Smooth muscle cell (in vitro differentiated cells): ENCODE measurements around the gene GPC5. TPM values are rescaled to one million over a fixed set of nuclear protein-coding genes. Genes with fewer than 3 reads are reported as not detected.

Experiments used
- DNase-seq: peaks from one replicate; lab custom pipeline; 2025; ENCODE audit not compliant: unreplicated experiment; lab: John Stamatoyannopoulos, UW
- H2AFZ ChIP-seq: fragments of 200-600 bp; sonication (generic); 2 replicates; pipeline ENCODE4 v1.6.0; 2016; ENCODE audit warnings: antibody characterized with exemption, low read depth, mild to moderate bottlenecking
- H3F3A ChIP-seq: fragments of 200-600 bp; sonication (generic); 2 replicates; pipeline ENCODE4 v1.6.0; 2017; ENCODE audit warnings: antibody characterized with exemption, low read depth
- H3K27ac ChIP-seq: fragments of 200-600 bp; sonication (generic); 2 replicates; pipeline ENCODE4 v1.5.1; 2016; ENCODE audit warnings: low read depth, mild to moderate bottlenecking
- H3K27me3 ChIP-seq: fragments of 200-600 bp; sonication (generic); 2 replicates; pipeline ENCODE4 v1.6.1; 2016; ENCODE audit warnings: low read depth, mild to moderate bottlenecking
- H3K36me3 ChIP-seq: fragments of 200-600 bp; sonication (generic); 2 replicates; pipeline ENCODE4 v1.5.1; 2016; ENCODE audit warnings: low read depth
- H3K4me1 ChIP-seq: fragments of 200-600 bp; sonication (generic); 2 replicates; pipeline ENCODE4 v1.5.1; 2016; ENCODE audit warnings: low read depth
- H3K4me2 ChIP-seq: fragments of 200-600 bp; sonication (generic); 2 replicates; pipeline ENCODE4 v1.6.0; 2016; ENCODE audit warnings: mild to moderate bottlenecking
- H3K4me3 ChIP-seq: fragments of 200-600 bp; sonication (generic); 2 replicates; pipeline ENCODE4 v1.5.1; 2016; ENCODE audit warnings: mild to moderate bottlenecking
- H3K79me2 ChIP-seq: fragments of 200-600 bp; sonication (generic); 2 replicates; pipeline ENCODE4 v1.6.0; 2016; ENCODE audit warnings: low read depth, mild to moderate bottlenecking
- H3K9ac ChIP-seq: fragments of 200-600 bp; sonication (generic); 2 replicates; pipeline ENCODE4 v1.6.0; 2016; ENCODE audit warnings: low read depth
- H3K9me3 ChIP-seq: fragments of 200-600 bp; sonication (generic); replicated peaks from 2 replicates; pipeline ENCODE4 v1.5.1; 2016; ENCODE audit warnings: low read depth
- H4K20me1 ChIP-seq: fragments of 200-600 bp; sonication (generic); 2 replicates; pipeline ENCODE4 v1.6.0; 2016; ENCODE audit warnings: low read depth
- CTCF ChIP-seq: fragments of 200-600 bp; sonication (generic); IDR thresholded peaks from 2 replicates; pipeline ENCODE4 v1.5.1; 2017; ENCODE audit warnings: borderline replicate concordance, mild to moderate bottlenecking, antibody characterized with exemption; ENCODE audit not compliant: insufficient read depth, poor library complexity, severe bottlenecking
- WGBS: methylation state at CpG from one replicate; pipeline ENCODE4 v1.1.7; 2016; ENCODE audit warnings: low lambda C conversion rate; 5-methylcytosine and 5-hydroxymethylcytosine counted together
- polyA plus RNA-seq: library from polyadenylated mRNA; unstranded; fragments of >200 nt; fragmentation: Nextera tagmentation; extraction: Ambion mirVana; gene quantifications from 2 replicates; pipeline ENCODE4 v1.2.1, GENCODE V29; 2016
- total RNA-seq: library from RNA; depleted of rRNA; stranded (reverse); fragments of >200 nt; gene quantifications from 2 replicates; pipeline ENCODE4 v1.2.3, GENCODE V29; 2014

GPC5 gene
- total and polyA plus RNA-seq, 2 experiments from 2014 or later = 0.99 to 1.0 TPM

GRCh38 chr13:92255526-92255925, 857.1 kb downstream of the GPC5 start:
- Histone ChIP-seq H3F3A (no peaks in the 10 kb centered on the region), H3K4me2 (no peak overlapping the region), H3K36me3 (no peaks in the 10 kb centered on the region), H3K4me1 (no peaks in the 10 kb centered on the region), H4K20me1 (no peaks in the 10 kb centered on the region), H3K9ac (no peak overlapping the region), H3K9me3 (no peaks in the 10 kb centered on the region), H3K4me3 (no peak overlapping the region), H3K79me2 (no peaks in the 10 kb centered on the region), H3K27ac (no peak overlapping the region), H3K27me3 (peaks cover 13% of the 10 kb centered on the region), H2AFZ (no peak overlapping the region)
- no peak for DNase-seq
- TF ChIP-seq CTCF = no peak

DNA sequence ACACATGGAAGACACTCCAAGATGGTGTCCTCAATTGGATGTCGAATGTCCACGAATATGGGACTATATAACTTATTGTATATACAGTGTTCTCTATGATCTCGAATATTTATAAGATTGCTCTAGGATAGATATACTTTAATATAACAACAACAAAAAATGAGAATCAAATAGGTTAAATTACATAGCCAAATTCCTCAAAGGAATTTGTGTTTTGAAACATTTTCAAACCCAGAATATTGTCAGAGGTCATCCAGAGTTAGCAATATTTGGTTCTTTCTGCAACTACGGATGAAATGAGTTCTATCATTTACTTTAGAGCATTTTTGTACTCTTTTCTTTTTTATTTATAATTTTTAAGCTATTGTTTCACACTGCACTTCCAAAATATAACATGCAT, 857.8 kb downstream of the GPC5 start:
- Histone ChIP-seq H4K20me1 (no peaks in the 10 kb centered on the region), H3K9ac (no peak overlapping the region), H3K79me2 (no peaks in the 10 kb centered on the region), H3K9me3 (no peaks in the 10 kb centered on the region), H3K36me3 (no peaks in the 10 kb centered on the region), H3K27ac (no peak overlapping the region), H3K4me2 (no peak overlapping the region), H3F3A (no peaks in the 10 kb centered on the region), H3K4me3 (no peak overlapping the region), H3K4me1 (no peaks in the 10 kb centered on the region), H3K27me3 (peaks cover 9% of the 10 kb centered on the region), H2AFZ (no peak overlapping the region)
- DNase-seq = no peak
- WGBS = 90% methylated on average over 4 of the region's 4 CpGs
- TF ChIP-seq CTCF = no peak

DNA sequence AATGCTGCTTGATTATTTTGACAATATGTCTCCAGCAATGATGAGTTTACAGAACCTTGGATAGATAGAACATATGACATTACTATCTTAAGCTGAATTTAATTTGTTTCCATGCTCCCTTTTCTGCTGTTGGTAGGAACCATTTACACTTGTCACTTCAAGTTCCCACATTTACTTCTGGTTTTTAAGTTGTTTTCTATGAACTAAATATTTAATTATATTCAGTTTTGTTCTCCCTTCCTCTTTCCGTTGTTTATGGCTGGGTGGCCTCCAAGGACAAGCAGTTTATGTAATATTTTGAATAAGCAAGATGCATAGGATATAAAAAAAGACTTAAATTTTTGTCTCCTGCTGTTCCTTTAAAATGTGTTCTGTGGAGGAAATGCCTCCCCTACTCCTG, 860.6 kb downstream of the GPC5 start:
- 81% methylated on average over 1 of the region's 1 CpG for WGBS
- no peak for TF ChIP-seq CTCF

GRCh38 chr13:92259523-92259922, 861.1 kb downstream of the GPC5 start:
- H3K9me3 ChIP-seq = no peaks in the 10 kb centered on the region
- H3K27ac ChIP-seq = no peak overlapping the region
- H3F3A ChIP-seq = no peaks in the 10 kb centered on the region
- no peaks in the 10 kb centered on the region for H3K4me1 ChIP-seq
- no peak overlapping the region for H3K4me2 ChIP-seq
- H3K36me3 ChIP-seq = no peaks in the 10 kb centered on the region
- no peak for DNase-seq
- H3K4me3 ChIP-seq = no peak overlapping the region
- no peaks in the 10 kb centered on the region for H3K27me3 ChIP-seq
- H2AFZ ChIP-seq = no peak overlapping the region
- H3K79me2 ChIP-seq = no peaks in the 10 kb centered on the region
- H4K20me1 ChIP-seq = no peaks in the 10 kb centered on the region
- WGBS = 90% methylated on average over 1 of the region's 1 CpG
- H3K9ac ChIP-seq = no peak overlapping the region
- no peak for TF ChIP-seq CTCF

More for the DNA sequence above, 860.6 kb downstream of the GPC5 start:
- Histone ChIP-seq H3K27me3 (no peaks in the 10 kb centered on the region), H3K4me1 (no peaks in the 10 kb centered on the region), H3K9ac (no peak overlapping the region), H3K36me3 (no peaks in the 10 kb centered on the region), H3K27ac (no peak overlapping the region), H3K79me2 (no peaks in the 10 kb centered on the region), H3K4me3 (no peak overlapping the region), H3K9me3 (no peaks in the 10 kb centered on the region), H3K4me2 (no peak overlapping the region), H2AFZ (no peak overlapping the region), H4K20me1 (no peaks in the 10 kb centered on the region), H3F3A (no peaks in the 10 kb centered on the region)
- no peak for DNase-seq
